ENCODE data around the gene EMID1.

- TF ChIP-seq CTCF (tag by site-specific recombination; IDR thresholded peaks at IDR 0.05) (no peak), ZNF768 (tag by site-specific recombination; IDR thresholded peaks at IDR 0.05) (no peak), ZNF146 (tag by site-specific recombination; IDR thresholded peaks at IDR 0.05) (no peak)
These were observed 55.1 kb downstream of the EMID1 start for GRCh38 chr22:29260601-29261315.
